ENCODE data around the gene CACNA1B.
"Not testable (repeated sequence)": the region's sequence is repeated elsewhere in the genome, so short reads cannot be mapped to it uniquely, and the experiment has no call there.

CACNA1B gene
- total RNA-seq, result 0 to 0.37 (median 0.08) reads per million in 18 experiments

DNA sequence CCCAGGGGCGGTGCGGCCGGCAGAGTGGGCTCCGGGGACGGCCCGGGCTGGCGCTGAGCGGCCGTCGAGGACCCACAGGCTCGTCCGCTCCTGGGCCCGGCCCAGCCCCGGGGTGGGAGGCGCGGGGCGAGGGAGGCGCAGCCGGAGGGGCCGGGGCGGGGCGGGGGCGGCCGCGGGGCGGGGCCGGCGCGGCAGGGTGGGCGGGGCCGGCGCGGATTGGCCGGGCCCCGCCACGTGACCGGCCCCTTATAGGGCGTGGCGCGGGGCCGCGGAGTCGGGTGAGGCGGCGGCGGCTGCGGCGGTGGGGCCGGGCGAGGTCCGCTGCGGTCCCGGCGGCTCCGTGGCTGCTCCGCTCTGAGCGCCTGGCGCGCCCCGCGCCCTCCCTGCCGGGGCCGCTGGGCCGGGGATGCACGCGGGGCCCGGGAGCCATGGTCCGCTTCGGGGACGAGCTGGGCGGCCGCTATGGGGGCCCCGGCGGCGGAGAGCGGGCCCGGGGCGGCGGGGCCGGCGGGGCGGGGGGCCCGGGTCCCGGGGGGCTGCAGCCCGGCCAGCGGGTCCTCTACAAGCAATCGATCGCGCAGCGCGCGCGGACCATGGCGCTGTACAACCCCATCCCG is at the start of gene CACNA1B:
Gene CACNA1B, plus strand, starts transcription at position 277 of the 617 bp plus-strand sequence. Its CDS starts 152 bp downstream, at position 429.
- DNase-seq, result not testable (repeated sequence)

DNA sequence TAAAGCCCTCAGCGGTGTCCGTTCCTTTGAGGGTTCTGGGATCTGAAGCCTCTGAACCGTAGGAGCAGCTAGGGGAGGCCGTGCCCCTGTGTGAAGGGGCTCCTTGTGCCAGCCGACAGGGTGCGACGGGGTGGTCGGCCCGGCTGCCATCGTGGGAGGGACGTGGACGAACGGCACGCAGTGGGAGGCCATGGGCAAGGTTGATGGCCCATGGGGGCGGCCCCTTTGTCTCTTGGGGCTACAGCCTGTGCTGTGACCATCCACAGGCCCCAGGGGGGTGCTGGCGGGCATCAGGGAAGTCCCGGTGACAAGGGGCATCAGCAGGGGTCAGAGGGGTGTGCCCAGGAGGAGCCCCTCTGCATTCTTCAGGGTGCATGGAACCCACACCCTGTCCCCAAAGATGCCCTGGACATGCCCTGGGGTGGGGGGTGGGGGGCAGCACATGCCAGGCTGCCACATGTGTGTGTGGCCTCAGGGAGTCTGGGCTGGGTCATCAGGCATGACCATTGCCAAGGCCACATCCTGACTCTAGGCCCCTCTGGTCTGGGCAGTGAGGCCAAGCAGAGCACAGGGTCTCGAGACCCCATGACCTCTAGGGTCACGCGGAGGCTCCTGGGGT is 49.6 kb upstream of the CACNA1B start:
- no peak for DNase-seq

DNA sequence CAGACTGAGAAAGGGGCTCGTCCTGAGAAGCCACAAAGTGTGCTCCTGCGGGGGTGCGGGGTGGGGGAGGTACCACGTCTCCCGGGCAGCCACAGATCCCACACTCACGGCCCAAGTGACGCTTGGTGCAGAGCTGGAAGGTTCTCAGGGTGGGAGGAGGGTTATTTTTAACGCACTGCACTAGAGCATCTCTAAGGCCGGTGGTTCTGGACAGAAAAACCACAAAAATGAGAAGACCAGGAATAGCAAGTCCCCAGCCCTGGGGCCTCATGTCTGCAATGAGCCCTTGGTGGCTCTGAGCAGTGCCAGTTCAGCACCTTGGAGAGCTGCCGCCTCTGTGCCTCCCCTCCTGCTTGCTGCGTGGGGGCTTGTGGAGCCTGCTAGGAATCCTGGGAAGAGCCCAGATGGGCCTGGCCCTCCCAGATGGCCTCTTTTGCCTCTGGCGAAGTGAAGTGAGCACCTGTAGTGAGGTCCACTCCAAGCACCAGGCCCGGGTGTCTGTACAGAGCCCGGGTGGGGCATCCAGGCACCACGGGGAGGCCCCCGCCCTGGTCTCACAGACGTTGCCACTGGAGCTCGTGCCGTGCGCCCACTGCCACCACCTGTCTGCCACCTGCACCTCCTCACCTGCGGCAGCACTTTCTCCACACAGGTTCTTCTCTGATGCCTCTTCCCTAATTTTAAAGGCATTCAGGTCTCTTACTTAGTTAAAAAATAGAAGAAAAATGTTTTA is 48.9 kb upstream of the CACNA1B start:
- DNase-seq, result no peak

DNA sequence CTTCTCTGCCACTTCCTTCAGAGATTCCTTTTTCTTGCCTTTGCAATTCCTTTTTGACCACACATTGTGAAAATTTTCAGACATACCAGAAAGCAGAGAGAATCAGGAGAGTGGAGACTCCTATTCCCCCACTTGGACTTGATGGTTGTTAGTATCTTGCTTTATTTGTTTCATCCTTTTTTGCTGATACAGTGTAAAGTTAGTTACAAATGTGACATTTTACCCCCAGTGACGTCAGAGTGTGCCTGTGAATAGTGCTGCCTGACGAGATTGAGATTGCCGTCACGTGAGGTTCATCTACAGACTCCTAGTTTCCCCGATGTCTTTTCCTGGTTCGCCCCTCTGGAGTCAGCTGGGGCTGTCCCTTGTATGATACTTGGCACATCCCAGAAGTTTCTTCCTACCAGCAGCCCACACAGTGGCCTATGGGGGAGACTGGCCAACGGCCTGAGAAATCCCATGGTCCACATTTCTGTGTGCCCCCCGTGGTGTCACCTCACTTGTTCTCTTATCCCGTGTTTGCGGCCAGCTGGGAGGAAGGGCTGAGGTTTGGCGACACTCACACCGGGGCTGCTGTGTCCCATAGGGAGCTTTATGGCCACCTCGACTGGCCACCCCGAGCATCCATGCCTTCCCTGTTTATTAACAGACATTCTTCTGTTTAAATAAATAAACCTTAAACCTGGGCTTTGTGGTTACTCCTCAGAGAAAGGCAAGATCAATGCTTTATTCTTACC is 48.2 kb upstream of the CACNA1B start:
- no peak for DNase-seq

DNA sequence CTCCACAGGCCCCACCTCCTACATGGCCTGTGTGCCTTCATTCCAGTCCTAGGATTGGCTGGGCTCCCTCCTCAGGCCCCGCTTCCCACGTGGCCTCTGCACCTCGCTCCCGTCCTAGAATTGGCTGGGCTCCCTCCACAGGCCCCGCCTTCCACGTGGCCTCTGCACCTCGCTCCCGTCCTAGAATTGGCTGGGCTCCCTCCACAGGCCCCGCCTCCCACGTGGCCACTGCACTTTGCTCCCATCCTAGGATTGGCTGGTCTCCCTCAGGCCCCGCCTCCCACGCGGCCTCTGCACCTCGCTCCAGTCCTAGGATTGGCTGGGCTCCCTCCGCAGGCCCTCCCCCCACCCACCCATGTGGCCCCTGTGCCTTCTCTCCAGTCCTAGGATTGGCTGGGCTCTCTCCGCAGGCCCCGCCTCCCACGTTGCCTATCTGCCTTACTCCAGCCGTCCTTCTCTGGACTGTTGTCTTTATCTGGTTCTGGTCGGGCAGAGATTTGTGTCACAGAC is 45.3 kb upstream of the CACNA1B start:
- DNase-seq, result no peak

DNA sequence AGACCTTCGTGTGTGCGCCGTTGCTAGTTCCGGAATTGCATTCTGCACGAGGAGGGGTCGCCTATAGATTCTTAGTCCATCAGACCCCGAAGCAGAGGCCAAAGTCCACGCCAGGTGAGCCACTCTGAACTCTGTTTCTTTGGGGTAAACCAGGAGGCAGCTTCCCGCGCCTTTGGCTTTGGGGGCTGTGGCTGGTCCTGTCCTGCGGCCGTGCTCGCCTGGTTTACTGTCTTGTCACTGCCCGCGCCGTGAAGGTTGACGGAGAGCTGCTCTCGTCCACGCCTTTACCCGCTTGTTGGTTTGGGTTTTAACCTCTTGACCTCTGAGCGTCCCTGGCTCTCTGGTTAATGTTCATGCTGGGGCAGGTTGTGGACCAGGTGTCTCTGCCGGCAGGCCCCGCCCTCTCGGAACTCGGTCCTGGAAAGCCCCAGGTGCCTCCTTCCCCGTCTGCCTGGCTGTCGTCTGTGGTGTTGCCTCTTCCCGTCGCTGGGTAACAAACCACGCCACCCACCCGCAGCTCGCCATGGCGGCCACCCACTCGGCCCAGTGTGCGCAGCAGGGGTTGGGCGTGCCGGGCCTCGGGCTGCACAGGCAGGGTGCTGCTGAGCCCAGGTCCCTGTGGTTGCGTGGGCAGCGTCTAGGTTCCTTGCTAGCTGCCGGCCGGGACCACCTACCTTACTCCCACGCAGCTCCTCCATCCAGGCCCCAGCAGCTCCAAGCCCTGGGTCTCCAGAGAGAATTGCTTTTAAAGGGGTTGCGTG is 44.6 kb upstream of the CACNA1B start:
- no peak for DNase-seq

DNA sequence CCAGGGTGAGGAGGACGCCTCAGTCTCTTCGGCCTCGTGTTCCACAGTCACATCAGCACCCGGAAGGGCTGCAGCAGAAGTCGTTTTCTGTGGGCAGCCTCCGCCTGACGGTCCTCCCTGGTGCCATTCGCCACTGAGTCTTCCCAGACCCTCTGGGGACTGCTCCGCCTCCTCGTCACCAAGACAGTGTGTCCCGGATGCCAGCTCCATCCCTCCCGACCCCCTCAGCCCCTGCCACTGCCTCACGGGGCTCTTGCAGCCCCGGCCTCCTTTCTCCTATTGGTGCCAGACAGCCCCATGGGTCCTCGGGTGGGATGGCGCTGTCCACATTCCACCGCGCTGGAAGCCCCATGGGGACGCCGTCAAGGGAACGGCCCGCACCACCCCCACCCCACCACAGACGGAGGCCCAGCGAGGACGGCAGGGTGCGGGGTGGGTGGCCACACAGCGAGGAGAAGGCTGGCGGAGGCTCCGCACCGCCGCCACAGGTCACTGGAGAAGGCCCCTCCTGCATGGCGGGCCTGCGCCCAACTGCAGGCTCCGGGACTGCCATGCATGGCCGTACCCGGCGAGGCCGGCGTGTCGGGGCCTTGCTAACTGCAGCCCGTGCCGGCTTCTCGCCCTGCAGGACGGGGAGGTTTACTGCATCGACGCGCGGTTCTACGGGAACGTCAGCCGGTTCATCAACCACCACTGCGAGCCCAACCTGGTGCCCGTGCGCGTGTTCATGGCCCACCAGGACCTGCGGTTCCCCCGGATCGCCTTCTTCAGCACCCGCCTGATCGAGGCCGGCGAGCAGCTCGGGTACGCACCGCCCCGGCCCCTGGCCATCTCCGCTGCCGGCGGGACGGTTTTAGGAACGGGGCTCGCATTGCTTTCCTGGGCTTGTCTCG is 43.6 kb upstream of the CACNA1B start:
- DNase-seq, result no peak

DNA sequence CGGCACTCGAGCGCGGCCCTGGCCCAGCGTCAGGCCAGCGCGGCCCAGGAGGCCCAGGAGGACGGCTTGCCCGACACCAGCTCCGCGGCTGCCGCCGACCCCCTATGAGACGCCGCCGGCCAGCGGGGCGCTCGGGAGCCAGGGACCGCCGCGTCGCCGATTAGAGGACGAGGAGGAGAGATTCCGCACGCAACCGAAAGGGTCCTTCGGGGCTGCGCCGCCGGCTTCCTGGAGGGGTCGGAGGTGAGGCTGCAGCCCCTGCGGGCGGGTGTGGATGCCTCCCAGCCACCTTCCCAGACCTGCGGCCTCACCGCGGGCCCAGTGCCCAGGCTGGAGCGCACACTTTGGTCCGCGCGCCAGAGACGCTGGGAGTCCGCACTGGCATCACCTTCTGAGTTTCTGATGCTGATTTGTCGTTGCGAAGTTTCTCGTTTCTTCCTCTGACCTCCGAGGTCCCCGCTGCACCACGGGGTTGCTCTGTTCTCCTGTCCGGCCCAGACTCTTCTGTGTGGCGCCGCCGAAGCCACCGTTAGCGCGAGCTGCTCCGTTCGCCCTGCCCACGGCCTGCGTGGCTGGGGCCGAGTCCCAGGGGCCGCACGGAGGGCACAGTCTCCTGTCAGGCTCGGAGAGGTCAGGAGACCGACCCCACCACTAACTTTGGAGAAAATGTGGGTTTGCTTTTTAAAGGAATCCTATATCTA is 42.6 kb upstream of the CACNA1B start:
- DNase-seq, result no peak

DNA sequence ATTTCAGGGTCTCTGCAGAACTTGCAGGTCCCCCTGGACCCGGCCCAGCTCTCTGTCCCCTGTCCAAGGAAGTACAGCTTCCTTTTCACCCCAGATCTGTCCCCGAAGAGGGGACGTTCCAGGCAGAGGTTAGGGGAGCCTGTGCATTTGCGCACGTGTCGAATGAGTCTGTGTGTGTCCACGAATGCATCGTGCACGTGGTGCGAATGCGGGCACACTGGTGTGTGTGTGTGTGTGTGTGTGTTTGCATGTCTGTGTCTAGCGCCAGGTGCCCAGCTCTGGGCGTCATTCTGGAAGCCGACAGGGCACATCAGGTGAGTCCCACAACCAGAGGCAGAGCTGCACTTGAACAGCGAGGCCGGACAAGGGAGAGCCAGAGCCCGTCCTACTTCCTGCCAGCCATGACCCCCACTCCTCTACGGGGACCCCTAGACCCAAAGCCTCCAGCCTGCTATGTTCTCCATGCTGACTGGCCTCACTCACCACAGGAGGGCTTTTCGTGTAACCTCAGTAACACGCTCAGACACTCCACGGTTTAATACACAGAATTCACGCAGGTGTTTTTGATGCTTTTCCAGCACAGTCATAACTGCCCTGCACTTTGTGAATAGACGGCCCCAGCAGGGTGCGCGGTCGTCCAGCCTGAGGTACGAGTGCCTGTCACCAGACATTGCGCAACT is 41.3 kb upstream of the CACNA1B start:
- no peak for DNase-seq

DNA sequence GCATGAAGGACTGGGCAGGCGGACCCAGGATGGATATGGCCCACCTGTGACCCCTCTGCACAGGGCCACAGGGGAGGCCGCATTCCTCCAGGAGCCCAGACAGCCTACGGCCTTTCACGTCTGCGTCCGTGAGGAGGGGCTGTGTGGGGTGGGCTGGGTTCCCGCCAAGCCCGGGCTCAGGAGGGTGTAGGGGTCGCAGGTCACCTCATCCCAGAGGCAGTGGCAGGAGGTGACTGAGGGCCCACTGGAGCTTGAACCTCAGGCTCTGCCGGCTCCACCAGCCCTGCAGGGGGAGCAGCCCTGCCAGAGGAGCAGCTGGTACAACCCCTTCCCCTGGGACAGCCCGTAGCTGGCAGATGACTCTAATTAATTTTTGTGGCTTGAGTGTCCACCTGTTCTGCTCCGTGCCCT is 40.7 kb upstream of the CACNA1B start:
- DNase-seq, result no peak

DNA sequence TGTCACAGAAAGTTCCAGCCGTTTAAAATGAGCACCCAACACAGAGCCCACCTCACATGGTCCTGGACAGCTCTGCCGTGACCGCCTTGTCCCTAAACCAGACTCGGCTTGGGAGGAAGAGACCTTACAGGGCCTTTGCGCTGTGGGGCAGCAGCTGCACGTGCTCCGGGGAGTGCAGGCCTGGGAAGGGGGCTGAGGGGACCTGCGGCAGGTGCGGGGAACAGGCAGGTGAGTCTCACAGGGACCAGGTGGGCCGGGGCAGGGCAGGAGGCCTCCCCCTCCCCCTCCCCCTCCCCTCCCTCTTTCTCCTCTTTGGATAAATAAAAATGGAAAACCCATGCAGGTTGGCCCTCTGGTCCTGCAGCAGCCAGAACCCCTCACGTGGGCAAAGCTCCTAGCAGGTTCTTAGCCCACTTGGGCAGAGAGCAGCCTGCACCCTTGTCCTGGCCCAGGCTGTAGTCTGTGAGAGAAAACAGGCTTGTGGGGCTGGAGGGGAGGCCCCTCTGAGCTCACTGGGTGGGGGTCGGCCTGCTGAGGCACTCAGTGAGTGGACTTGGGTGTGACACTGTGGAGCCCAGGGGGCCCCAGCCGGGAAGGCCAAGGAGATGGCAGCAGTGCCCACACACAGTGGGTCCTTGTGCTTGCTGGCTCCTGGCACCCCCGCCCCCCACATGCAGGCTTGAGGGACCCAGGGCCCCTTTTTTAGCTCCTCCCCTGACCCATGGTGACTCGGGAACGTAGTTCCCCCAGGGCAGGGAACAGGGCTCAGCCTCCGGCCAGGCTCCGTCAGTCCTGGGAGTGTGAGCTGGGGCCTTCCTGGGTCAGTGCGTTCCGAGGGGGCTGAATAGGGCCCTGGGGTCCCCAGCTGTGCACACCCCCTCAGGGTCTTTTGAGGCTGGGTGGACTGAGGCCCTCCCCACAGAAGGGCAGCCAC is 40.0 kb upstream of the CACNA1B start:
- DNase-seq, result no peak

DNA sequence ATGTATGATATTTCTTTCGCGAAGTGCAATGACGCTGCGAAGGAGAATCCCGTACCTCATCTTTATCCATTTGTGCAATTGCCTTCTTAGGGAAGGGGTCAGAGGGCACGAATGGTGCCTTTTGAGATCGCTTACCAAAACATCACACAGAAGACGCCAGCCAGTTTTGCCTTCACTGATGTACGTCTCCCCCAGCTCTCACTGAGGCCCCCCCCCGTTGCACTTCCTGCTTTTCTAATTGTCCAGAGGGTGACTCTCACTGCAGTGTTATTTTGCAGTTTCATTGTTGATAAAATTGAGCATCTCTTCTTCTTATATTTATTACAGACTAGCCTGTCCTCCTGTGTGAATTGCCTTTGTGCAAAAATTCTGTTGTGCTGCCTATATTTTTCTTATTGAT is 39.0 kb upstream of the CACNA1B start:
- no peak for DNase-seq

DNA sequence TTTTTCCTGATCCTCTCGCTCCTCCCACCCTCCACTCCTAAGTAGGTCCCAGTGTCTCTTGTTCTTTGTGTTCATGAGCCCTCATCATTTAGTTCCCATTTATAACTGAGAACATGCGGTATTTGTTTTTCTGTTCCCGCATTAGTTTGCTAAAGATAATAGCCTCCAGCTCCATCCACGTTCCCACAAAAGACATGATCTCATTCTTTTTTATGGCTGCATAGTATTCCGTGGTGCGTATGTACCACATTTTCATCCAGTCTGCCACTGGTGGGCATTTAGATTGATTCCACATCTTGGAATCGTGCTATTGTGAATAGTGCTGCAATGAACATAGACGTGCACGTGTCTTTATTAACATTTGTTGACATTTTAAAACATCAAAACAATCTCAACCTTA is 34.2 kb upstream of the CACNA1B start:
- DNase-seq, result no peak

DNA sequence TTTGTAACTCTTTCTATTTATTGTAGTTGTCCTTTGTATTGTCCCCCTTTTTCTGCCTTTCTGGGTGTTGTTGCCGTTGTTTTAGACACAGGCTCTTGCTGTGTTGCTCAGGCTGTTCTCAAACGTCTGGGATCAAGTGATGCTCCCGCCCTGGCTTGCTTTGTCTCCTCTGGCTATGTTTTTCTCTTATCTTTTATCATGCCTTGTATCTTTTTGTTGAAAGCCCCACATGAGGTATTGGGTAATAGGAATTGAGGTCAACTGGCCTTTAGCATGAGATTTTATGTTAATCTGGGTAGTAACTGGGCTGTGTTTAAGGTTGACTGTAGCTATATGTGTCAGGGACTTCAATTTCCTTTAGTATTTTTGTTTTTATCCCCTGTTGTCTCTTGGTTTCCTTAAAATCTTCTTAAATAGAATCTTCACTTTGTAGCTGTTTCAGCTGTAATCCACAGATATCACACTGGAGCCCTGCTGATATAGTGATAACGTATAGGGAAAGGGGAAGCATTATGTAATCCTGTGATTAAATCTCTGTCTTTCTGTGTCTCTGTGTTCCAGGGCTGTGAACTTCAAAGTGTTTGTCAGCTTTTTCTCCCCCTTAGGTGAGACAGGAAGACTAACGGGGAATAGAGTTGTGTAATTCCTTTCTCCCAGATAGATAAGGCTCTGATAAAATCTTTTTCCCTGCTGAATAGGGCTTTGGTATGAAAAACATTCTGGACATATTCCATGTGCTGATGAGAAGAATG is 25.9 kb upstream of the CACNA1B start:
- no peak for DNase-seq

DNA sequence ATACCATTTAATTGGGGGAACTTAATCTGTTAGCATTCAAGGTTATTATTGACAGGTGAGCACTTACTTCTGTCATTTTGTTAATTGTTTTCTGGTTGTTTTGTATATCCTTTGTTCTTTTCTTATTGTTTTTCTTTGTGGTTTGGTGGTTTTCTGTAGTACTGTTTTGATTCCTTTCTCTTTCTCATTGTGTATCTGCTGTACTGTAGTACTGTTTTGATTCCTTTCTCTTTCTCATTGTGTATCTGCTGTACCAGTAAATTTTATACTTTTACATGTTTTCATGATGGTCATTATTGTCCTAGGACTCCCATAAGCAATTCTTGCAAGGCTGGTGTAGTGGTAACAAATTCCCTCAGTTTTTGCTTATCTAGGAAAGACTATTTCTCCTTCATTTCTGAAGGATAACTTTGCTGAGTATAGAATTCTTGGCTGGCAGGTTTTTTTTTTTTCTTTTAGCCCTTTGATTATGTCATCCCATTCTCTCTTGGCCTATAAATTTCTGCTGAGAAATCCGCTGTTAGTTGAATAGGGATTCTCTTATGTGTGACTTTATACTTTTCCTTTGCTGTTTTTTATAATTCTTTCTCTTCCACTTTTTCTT is 24.1 kb upstream of the CACNA1B start:
- no peak for DNase-seq

DNA sequence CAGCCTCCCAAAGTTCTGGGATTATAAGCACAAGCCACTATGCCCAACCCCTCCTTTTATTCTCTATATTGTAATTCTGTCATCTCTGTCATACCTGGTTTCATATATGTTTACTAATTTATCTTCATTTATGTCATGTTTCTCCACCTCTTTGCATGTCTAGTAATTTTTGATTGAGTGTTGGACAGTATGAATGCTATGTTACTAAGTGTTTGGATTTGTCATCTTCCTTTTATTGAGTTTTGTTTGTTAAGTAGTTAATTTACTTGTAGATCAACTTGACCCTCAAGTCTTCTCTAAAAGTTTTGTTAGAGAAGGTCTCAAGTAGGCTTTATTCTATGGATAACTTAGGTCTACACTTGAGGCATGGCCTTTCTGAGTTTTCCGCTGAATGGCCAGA is 17.2 kb upstream of the CACNA1B start:
- no peak for DNase-seq

DNA sequence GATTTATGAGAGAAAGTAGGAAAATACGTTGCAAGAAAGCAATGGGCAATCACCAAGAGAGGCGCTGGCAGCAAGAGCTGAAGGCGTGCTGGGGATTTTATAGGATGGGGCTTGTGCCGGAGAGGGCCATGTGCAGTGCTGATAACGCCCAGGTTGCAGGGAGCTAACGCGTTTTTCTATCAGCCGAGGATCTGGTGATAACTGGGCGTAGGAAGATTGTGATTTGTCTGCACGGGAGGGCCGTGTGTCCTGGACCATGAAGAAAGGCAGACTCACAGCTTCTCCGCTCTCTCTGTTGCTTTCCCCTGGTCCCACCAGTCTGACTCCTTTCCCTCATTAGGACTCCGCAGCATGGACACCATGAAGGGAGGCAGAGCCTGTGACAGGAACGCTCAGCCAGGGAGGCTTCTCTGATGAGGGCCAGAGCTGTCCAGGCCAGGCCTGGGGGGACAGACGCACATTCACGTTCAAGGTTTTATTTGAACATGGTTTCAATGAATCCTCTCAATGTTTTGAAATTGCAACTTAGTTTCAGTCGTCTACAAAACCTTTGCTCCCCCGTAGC is 11.9 kb upstream of the CACNA1B start:
- DNase-seq, result no peak

Data from inflammatory macrophage (primary cell).